K562 (cell line): ENCODE data around the gene GLIS2. TPM values are rescaled to one million over a fixed set of nuclear protein-coding genes. Genes with fewer than 3 reads are reported as not detected.

ENCODE experiments used
- ATAC-seq: fragments of 200-7000 bp; cut with Tn5 transposase; 3 replicates; pipeline ENCODE4 v1.9.1; 2020; ENCODE audit warnings: moderate library complexity
- BruUV-seq: library from RNA; stranded (reverse); fragments of 400-500 nt; replicated peaks from 2 replicates; lab custom pipeline; 2021; lab: Mats Ljungman, UMichigan
- CTCF ChIA-PET: fragments of 300-600 bp; formaldehyde crosslinking; extraction: SDS; loops from one replicate; lab custom pipeline; 2021; ENCODE audit warnings: low intra/inter-chr PET ratio; lab: Yijun Ruan, JAX
- POLR2A ChIA-PET: fragments of 300-600, 350-650 bp; sonication (Branson Sonifier 250); formaldehyde crosslinking; extraction: SDS; loops from one replicate; lab custom pipeline; 2021; ENCODE audit warnings: antibody characterized with exemption, inconsistent platforms; lab: Yijun Ruan, JAX
- DNase-seq, 4 experiments: peaks; one replicate each; pipeline versions ENCODE4 v3.0.0 to v3.0.0-alpha.2; 2011 to 2018; ENCODE audit warnings: low spot score in 3 of 4, mixed read lengths in 3 of 4; ENCODE audit errors: extremely low read depth in 1 of 4
- FAIRE-seq: peaks from 2 replicates; lab custom pipeline; 2011; peaks lifted over from hg19 to GRCh38; lab: Jason Lieb, UNC
- H2AFZ ChIP-seq: 2 replicates; pipeline ENCODE4 v1.6.0; 2011; ENCODE audit warnings: low read depth, low read length, control low read depth, inconsistent platforms
- H3K27ac ChIP-seq: fragments of 200-600 bp; 3 replicates; pipeline ENCODE4 v1.8.0; 2011; ENCODE audit warnings: low read depth, mild to moderate bottlenecking, control low read depth, inconsistent platforms, low read length, moderate library complexity, mixed read lengths; ENCODE audit errors: extremely low read depth
- H3K27me3 ChIP-seq, 2 experiments: fragments of 300-600 bp in 1 of 2; 2 replicates in 1 of 2; 3 replicates in 1 of 2; pipeline versions ENCODE4 v1.6.0 to v1.8.0; 2011; ENCODE audit warnings: inconsistent platforms in 2 of 2, low read length in 2 of 2, mild to moderate bottlenecking in 1 of 2, mixed read lengths in 1 of 2, moderate library complexity in 1 of 2; ENCODE audit not compliant: control insufficient read depth in 2 of 2, insufficient read depth in 2 of 2
- H3K36me3 ChIP-seq: fragments of 300-600 bp; 3 replicates; pipeline ENCODE4 v1.8.0; 2011; ENCODE audit warnings: mild to moderate bottlenecking, low read length, inconsistent platforms; ENCODE audit not compliant: control insufficient read depth, insufficient read depth
- H3K4me1 ChIP-seq, 2 experiments: fragments of 200-600 bp in 1 of 2; replicated peaks in 1 of 2; 2 replicates in 1 of 2; 3 replicates in 1 of 2; pipeline versions ENCODE4 v1.5.1 to v1.8.0; 2011; ENCODE audit warnings: inconsistent platforms in 2 of 2, low read length in 2 of 2, mild to moderate bottlenecking in 1 of 2, mixed read lengths in 1 of 2, moderate library complexity in 1 of 2; ENCODE audit not compliant: control insufficient read depth in 2 of 2, insufficient read depth in 2 of 2
- H3K4me2 ChIP-seq: 2 replicates; pipeline ENCODE4 v1.6.1; 2011; ENCODE audit warnings: low read length, control low read depth, inconsistent platforms, mixed read lengths; ENCODE audit not compliant: insufficient read depth
- H3K4me3 ChIP-seq: fragments of 200-600 bp; sonication (generic), shearing (Covaris generic); 2 replicates; pipeline ENCODE4 v1.5.1; 2016; ENCODE audit warnings: control low read depth, inconsistent platforms
- H3K79me2 ChIP-seq: fragments of 200-600 bp; 3 replicates; pipeline ENCODE4 v1.8.0; 2011; ENCODE audit warnings: low read length, inconsistent platforms; ENCODE audit not compliant: control insufficient read depth, insufficient read depth
- H3K9ac ChIP-seq, 2 experiments: 2 replicates each; pipeline versions ENCODE4 v1.6.0 to v1.6.1; 2011; ENCODE audit warnings: low read depth in 2 of 2, low read length in 2 of 2, control low read depth in 1 of 2, inconsistent platforms in 1 of 2, mild to moderate bottlenecking in 1 of 2, mixed read lengths in 1 of 2; ENCODE audit not compliant: insufficient read depth in 1 of 2
- H3K9me1 ChIP-seq: one replicate; pipeline ENCODE4 v1.6.0; 2011; ENCODE audit warnings: inconsistent platforms, mild to moderate bottlenecking, low read length, moderate library complexity; ENCODE audit not compliant: control insufficient read depth, insufficient read depth
- H3K9me3 ChIP-seq: replicated peaks from 2 replicates; pipeline ENCODE4 v1.5.1; 2011; ENCODE audit warnings: low read depth, low read length, inconsistent platforms; ENCODE audit not compliant: control insufficient read depth, insufficient read depth
- H4K20me1 ChIP-seq: replicated peaks from 2 replicates; pipeline ENCODE4 v1.6.1; 2011; ENCODE audit warnings: low read length, inconsistent platforms, mixed read lengths; ENCODE audit not compliant: control insufficient read depth, insufficient read depth
- CTCF ChIP-seq, 3 experiments: IDR thresholded peaks in 2 of 3; conservative IDR thresholded peaks in 1 of 3; 2 replicates each; pipeline ENCODE4 v1.5.1; 2011 to 2012; ENCODE audit warnings: low read length in 3 of 3, mild to moderate bottlenecking in 3 of 3, control low read depth in 2 of 3, improper control_type of control experiment in 1 of 3, inconsistent platforms in 1 of 3, low read depth in 1 of 3, mixed read lengths in 1 of 3, moderate library complexity in 1 of 3; ENCODE audit not compliant: insufficient read depth in 2 of 3
- SUPT5H ChIP-seq: fragments of 450-650 bp; IDR thresholded peaks from 2 replicates; pipeline ENCODE4 v1.6.1; 2016
- WGBS: fragments of 100-300 bp; shearing (Covaris generic); methylation state at CpG from one replicate; pipeline ENCODE4 v1.1.6; 2016; ENCODE audit warnings: low coverage, mixed read lengths; ENCODE audit not compliant: insufficient coverage; ENCODE audit errors: missing lambda C conversion rate; 5-methylcytosine and 5-hydroxymethylcytosine counted together
- in situ Hi-C: fragments of 300-500 bp; cut with MboI; formaldehyde crosslinking; loops from 4 replicates; pipeline ENCODE4 v1.15.0; 2018; ENCODE audit warnings: inconsistent platforms, mixed read lengths
- intact Hi-C: fragments of 100-400 bp; cut with micrococcal nuclease; formaldehyde crosslinking; loops from 2 replicates; pipeline ENCODE4 v1.14.2; 2022
- polyA plus RNA-seq, 8 experiments: library from polyadenylated mRNA; depleted of rRNA in 4 of 8; stranded (reverse) in 5 of 8; unstranded in 3 of 8; fragments of >200 nt; fragmentation: Nextera tagmentation in 2 of 8; fragmentation: Illumina TruSeq in 1 of 8; extraction: Ambion mirVana in 2 of 8; extraction: Trizol in 1 of 8; gene quantifications; 2 replicates each; pipeline versions ENCODE4 v1.2.1 to v1.2.3, GENCODE V29; 2011 to 2014; ENCODE audit warnings: inconsistent platforms in 1 of 8, missing spikeins in 1 of 8
- total RNA-seq, 7 experiments: library from RNA; depleted of rRNA in 6 of 7; stranded (reverse); fragments of >200 nt in 6 of 7; fragmentation: Illumina TruSeq in 2 of 7; extraction: Trizol in 2 of 7; gene quantifications; 2 replicates each; pipeline versions ENCODE4 v1.2.1 to v1.2.3, GENCODE V29; 2011 to 2021; ENCODE audit warnings: low replicate concordance in 1 of 7

The GLIS2 gene
- total and polyA plus RNA-seq, 9 of the 15 experiments (the other 6 are each of a cell fraction or from before 2014, with no cell fraction given): 0.10 to 9.0 (median 0.57) TPM

GRCh38 chr16:4377573-4378154 lies 61.8 kb downstream of the GLIS2 start:
- Histone ChIP-seq H3K9ac (peak overlapping the region in 1 of 2 experiments; percentile 23; a peak in 1 of 4 replicates), H3K36me3 (peaks cover 15% of the 10 kb centered on the region; the same call in 1 of the 3 replicates), H3K79me2 (peaks cover 5% of the 10 kb centered on the region; the same call in 2 of the 3 replicates), H4K20me1 (peaks cover 4% of the 10 kb centered on the region; the same call in 1 of the 2 replicates), H3K4me2 (no peak overlapping the region), H3K9me1 (peaks cover 5% of the 10 kb centered on the region), H3K27ac (no peak overlapping the region), H3K9me3 (no peaks in the 10 kb centered on the region), H3K4me1 (peaks cover 27 to 84% of the 10 kb centered on the region in 2 experiments), H3K4me3 (no peak overlapping the region), H3K27me3 (no peaks in the 10 kb centered on the region), H2AFZ (no peak overlapping the region)
- WGBS: 78% methylated on average over 11 of the region's 12 CpGs
- intact Hi-C loops (no loop called here), in situ Hi-C loops (no loop called here)
- TF ChIP-seq CTCF (IDR thresholded peaks at IDR 0.05 in 2 of 3, conservative IDR thresholded peaks at IDR 0.05 in 1 of 3; ENCODE audit: insufficient read depth in 2 of 3, low read depth in 1 of 3, low read length in 3 of 3): 0 out of 6 replicates have a peak, but pooled peaks of 2 of the 3 experiments have one; percentile 1 to 23
- no peak for TF ChIP-seq SUPT5H
- ATAC-seq (no peak), DNase-seq (no peak), FAIRE-seq (peak; percentile 48)
- CTCF ChIA-PET: no interaction called here
- POLR2A ChIA-PET: interaction anchor here (0.5 to 0.7 kb wide), 3 partner anchors 26 to 743 kb away, joined by 3 to 4 read pairs (median 3); no protein-coding TSS in a partner anchor
- BruUV-seq: no TSS peak
